MCF 10A (cell line): Measurements from ENCODE around the gene NRIP1. TPM values are rescaled to one million over a fixed set of nuclear protein-coding genes. Genes with fewer than 3 reads are reported as not detected.

Source experiments
- BruUV-seq: library from RNA; stranded (reverse); fragments of 400-500 nt; replicated peaks from 2 replicates; lab custom pipeline; 2021; lab: Mats Ljungman, UMichigan
- CTCF ChIA-PET: fragments of 300-600 bp; sonication (Branson Sonifier 250); formaldehyde crosslinking; extraction: SDS; loops from one replicate; lab custom pipeline; 2021; ENCODE audit warnings: antibody characterized with exemption, inconsistent platforms; lab: Yijun Ruan, JAX
- POLR2A ChIA-PET: fragments of 300-600, 350-650 bp; sonication (Branson Sonifier 250); formaldehyde crosslinking; extraction: SDS; loops from one replicate; lab custom pipeline; 2020; ENCODE audit warnings: antibody characterized with exemption, inconsistent platforms; lab: Yijun Ruan, JAX
- DNase-seq: peaks from one replicate; pipeline ENCODE4 v3.0.0-alpha.2; 2018; ENCODE audit not compliant: unreplicated experiment
- H3K27ac Mint-ChIP-seq: one replicate; pipeline ENCODE4 v1.8.0; 2022; ENCODE audit warnings: mild to moderate bottlenecking, low read depth, mixed read lengths; ENCODE audit not compliant: unreplicated experiment
- H3K27me3 Mint-ChIP-seq: one replicate; pipeline ENCODE4 v1.8.0; 2022; ENCODE audit warnings: mixed read lengths; ENCODE audit not compliant: insufficient read depth, unreplicated experiment
- H3K36me3 Mint-ChIP-seq: one replicate; pipeline ENCODE4 v1.8.0; 2022; ENCODE audit warnings: mild to moderate bottlenecking, moderate library complexity, mixed read lengths; ENCODE audit not compliant: insufficient read depth, unreplicated experiment
- H3K4me1 Mint-ChIP-seq: one replicate; pipeline ENCODE4 v1.8.0; 2022; ENCODE audit warnings: mixed read lengths; ENCODE audit not compliant: insufficient read depth, unreplicated experiment
- H3K4me3 Mint-ChIP-seq: one replicate; pipeline ENCODE4 v1.8.0; 2022; ENCODE audit warnings: mild to moderate bottlenecking, moderate library complexity, mixed read lengths; ENCODE audit not compliant: unreplicated experiment
- H3K9me3 Mint-ChIP-seq: one replicate; pipeline ENCODE4 v1.8.0; 2022; ENCODE audit warnings: mixed read lengths; ENCODE audit not compliant: unreplicated experiment
- CTCF ChIP-seq: fragments of 200-600 bp; IDR thresholded peaks from one replicate; pipeline ENCODE4 v1.8.0; 2022; ENCODE audit warnings: antibody characterized with exemption, mild to moderate bottlenecking; ENCODE audit not compliant: unreplicated experiment
- intact Hi-C: fragments of 100-400 bp; cut with micrococcal nuclease; formaldehyde crosslinking; loops from 2 replicates; pipeline ENCODE4 v1.14.1; 2022
- total RNA-seq: library from RNA; stranded (reverse); gene quantifications from 2 replicates; pipeline ENCODE4 v1.2.3, GENCODE V29; 2022

The NRIP1 gene
- total RNA-seq, 1 experiment from 2014 or later, result 31.4 TPM

GRCh38 chr21:15092745-15093144 lies 27.9 kb upstream of the NRIP1 start:
- Mint-ChIP-seq H3K9me3 (no peaks in the 10 kb centered on the region), H3K4me1 (no peaks in the 10 kb centered on the region), H3K27me3 (no peaks in the 10 kb centered on the region), H3K4me3 (no peak overlapping the region), H3K27ac (no peak overlapping the region), H3K36me3 (no peaks in the 10 kb centered on the region)
- DNase-seq, result no peak
- no peak for TF ChIP-seq CTCF
- intact Hi-C loops, result no loop called here
- BruUV-seq, result no TSS peak
- ChIA-PET CTCF (no interaction called here), POLR2A (no interaction called here)

- no TSS peak for BruUV-seq
- no peak overlapping the region for H3K27ac Mint-ChIP-seq
- no peaks in the 10 kb centered on the region for H3K27me3 Mint-ChIP-seq
- intact Hi-C loops, result no loop called here
- ChIA-PET CTCF (no interaction called here), POLR2A (no interaction called here)
- no peak for DNase-seq
- no peaks in the 10 kb centered on the region for H3K36me3 Mint-ChIP-seq
- H3K4me1 Mint-ChIP-seq, result no peaks in the 10 kb centered on the region
- H3K4me3 Mint-ChIP-seq, result no peak overlapping the region
- no peak for TF ChIP-seq CTCF
- no peaks in the 10 kb centered on the region for H3K9me3 Mint-ChIP-seq
Observed at GRCh38 chr21:15090390-15090789, 25.6 kb upstream of the NRIP1 start.

- TF ChIP-seq CTCF, result no peak
- intact Hi-C loops, result no loop called here
- POLR2A ChIA-PET, result no interaction called here
- Mint-ChIP-seq H3K4me3 (no peak overlapping the region), H3K9me3 (no peaks in the 10 kb centered on the region), H3K4me1 (no peaks in the 10 kb centered on the region), H3K27me3 (no peaks in the 10 kb centered on the region), H3K36me3 (no peaks in the 10 kb centered on the region), H3K27ac (no peak overlapping the region)
- BruUV-seq, result no TSS peak
- no peak for DNase-seq
- CTCF ChIA-PET, result interaction anchor here (0.6 kb wide), 1 partner anchor 47 kb away, joined by 3 read pairs; no protein-coding TSS in a partner anchor
Observed at GRCh38 chr21:15088488-15088887, 23.7 kb upstream of the NRIP1 start.

- BruUV-seq, result no TSS peak
- Mint-ChIP-seq H3K27me3 (no peaks in the 10 kb centered on the region), H3K9me3 (no peaks in the 10 kb centered on the region), H3K27ac (no peak overlapping the region), H3K36me3 (no peaks in the 10 kb centered on the region), H3K4me1 (no peaks in the 10 kb centered on the region), H3K4me3 (no peak overlapping the region)
- DNase-seq, result no peak
- CTCF ChIA-PET, result no interaction called here
- POLR2A ChIA-PET, result interaction anchor here (0.9 kb wide), 1 partner anchor 20 kb away, joined by 4 read pairs; no protein-coding TSS in a partner anchor
- no peak for TF ChIP-seq CTCF
- intact Hi-C loops, result no loop called here
Observed at GRCh38 chr21:15084668-15085067, 19.9 kb upstream of the NRIP1 start.
